ENCODE results near the gene ANKS3.

Gene ANKS3

GRCh38 chr16:4734063-4734729 is at the start of gene ANKS3, which contains the start of gene DNAAF8:
Gene ANKS3 (minus strand): TSS chr16:4734271. CDS start chr16:4730149, 4,122 bp downstream.
Gene DNAAF8 (plus strand): TSS chr16:4734537. CDS start chr16:4736515, 1,978 bp downstream.
- peak; percentile 39 to 75 (median 60) for DNase-seq (ENCODE audit: low read depth in 4 of 4, low spot score in 1 of 4)

GRCh38 chr16:4783251-4783950 is 49.3 kb upstream of the ANKS3 start:
- no peak for DNase-seq (ENCODE audit: low read depth in 4 of 4, low spot score in 1 of 4)

- DNase-seq (ENCODE audit: low read depth in 4 of 4, low spot score in 1 of 4), result no peak
Observed at GRCh38 chr16:4780235-4780634, 46.2 kb upstream of the ANKS3 start.

- DNase-seq (ENCODE audit: low read depth in 4 of 4, low spot score in 1 of 4), result no peak
Observed at GRCh38 chr16:4778050-4778392, 44.0 kb upstream of the ANKS3 start.

GRCh38 chr16:4777339-4778049 is 43.4 kb upstream of the ANKS3 start:
- no peak for DNase-seq (ENCODE audit: low read depth in 4 of 4, low spot score in 1 of 4)

- no peak for DNase-seq (ENCODE audit: low read depth in 4 of 4, low spot score in 1 of 4)
Observed at GRCh38 chr16:4776141-4776705, 42.2 kb upstream of the ANKS3 start.

GRCh38 chr16:4775005-4775404 is 40.9 kb upstream of the ANKS3 start:
- DNase-seq (ENCODE audit: low read depth in 4 of 4, low spot score in 1 of 4), result no peak

GRCh38 chr16:4772351-4772750 is 38.3 kb upstream of the ANKS3 start:
- DNase-seq (ENCODE audit: low read depth in 4 of 4, low spot score in 1 of 4), result no peak

- no peak for DNase-seq (ENCODE audit: low read depth in 4 of 4, low spot score in 1 of 4)
Observed at GRCh38 chr16:4771646-4772045, 37.6 kb upstream of the ANKS3 start.

- no peak for DNase-seq (ENCODE audit: low read depth in 4 of 4, low spot score in 1 of 4)
Observed at GRCh38 chr16:4769306-4769638, 35.2 kb upstream of the ANKS3 start.

- DNase-seq (ENCODE audit: low read depth in 4 of 4, low spot score in 1 of 4), result peak; percentile 67 to 88 (median 82)
Observed at GRCh38 chr16:4768549-4769305, 34.7 kb upstream of the ANKS3 start.

- no peak for DNase-seq (ENCODE audit: low read depth in 4 of 4, low spot score in 1 of 4)
Observed at GRCh38 chr16:4767872-4768548, 33.9 kb upstream of the ANKS3 start.

GRCh38 chr16:4766875-4767628 is 33.0 kb upstream of the ANKS3 start, which contains the start of gene ZNF500:
Gene ZNF500 (minus strand): TSS chr16:4767162. CDS start chr16:4765978, 1,184 bp downstream.
- DNase-seq (ENCODE audit: low read depth in 4 of 4, low spot score in 1 of 4), result peak; percentile 95 to 98 (median 96)

GRCh38 chr16:4765511-4766474 is 31.7 kb upstream of the ANKS3 start:
- no peak for DNase-seq (ENCODE audit: low read depth in 4 of 4, low spot score in 1 of 4)

GRCh38 chr16:4763791-4764190 is 29.7 kb upstream of the ANKS3 start:
- DNase-seq (ENCODE audit: low read depth in 4 of 4, low spot score in 1 of 4), result no peak

GRCh38 chr16:4762205-4762604 is 28.1 kb upstream of the ANKS3 start:
- DNase-seq (ENCODE audit: low read depth in 4 of 4, low spot score in 1 of 4), result no peak

GRCh38 chr16:4760221-4760910 is 26.3 kb upstream of the ANKS3 start:
- no peak for DNase-seq (ENCODE audit: low read depth in 4 of 4, low spot score in 1 of 4)

- no peak for DNase-seq (ENCODE audit: low read depth in 4 of 4, low spot score in 1 of 4)
Observed at GRCh38 chr16:4755687-4756086, 21.6 kb upstream of the ANKS3 start.
